HCT116 (cell line): ENCODE results near the gene GATA3. TPM values are rescaled to one million over a fixed set of nuclear protein-coding genes. Genes with fewer than 3 reads are reported as not detected.

Experiments used
- ATAC-seq: fragments of 200-7000 bp; cut with Tn5 transposase; 2 replicates; pipeline ENCODE4 v1.9.1; 2020; ENCODE audit warnings: mild to moderate bottlenecking, moderate library complexity
- BruUV-seq: library from RNA; stranded (reverse); fragments of 400-500 nt; replicated peaks from 2 replicates; lab custom pipeline; 2021; lab: Mats Ljungman, UMichigan
- CTCF ChIA-PET: fragments of 300-600 bp; sonication (Branson Sonifier 250); formaldehyde crosslinking; loops from one replicate; lab custom pipeline; 2021; ENCODE audit warnings: antibody characterized with exemption; lab: Charles Lee
- POLR2A ChIA-PET: fragments of 300-600, 350-600 bp; sonication (Branson Sonifier 250); formaldehyde crosslinking; loops from one replicate; lab custom pipeline; 2021; ENCODE audit warnings: antibody characterized with exemption; lab: Charles Lee
- RAD21 ChIA-PET, 2 experiments: fragments of 300-600 bp; sonication (Branson Sonifier 250); formaldehyde crosslinking; loops; one replicate each; lab custom pipeline; 2023; ENCODE audit warnings: low total read pairs in 2 of 2; ENCODE audit not compliant: uncharacterized antibody in 2 of 2, unreplicated experiment in 2 of 2, low non-redundant PET in 1 of 2; lab: Charles Lee
- DNase-seq: peaks from one replicate; pipeline ENCODE4 v3.0.0-alpha.2; 2010; ENCODE audit warnings: low read depth, low spot score
- H2AFZ ChIP-seq: fragments of 200-600 bp; shearing (Covaris generic), sonication (generic); 2 replicates; pipeline ENCODE4 v1.6.1; 2017; ENCODE audit warnings: low read depth, mixed run types, mixed read lengths, antibody characterized with exemption, low read length; ENCODE audit not compliant: poor library complexity, severe bottlenecking
- H3K27ac ChIP-seq: 2 replicates; pipeline ENCODE4 v1.5.1; 2012; ENCODE audit warnings: low read depth, low read length
- H3K27me3 ChIP-seq: fragments of 200-600 bp; sonication (generic); 2 replicates; pipeline ENCODE4 v1.6.1; 2016; ENCODE audit warnings: mixed run types, low read length, mixed read lengths; ENCODE audit not compliant: insufficient read depth
- H3K36me3 ChIP-seq, 2 experiments: fragments of 200-500 bp in 1 of 2; fragments of 200-600 bp in 1 of 2; sonication (Bioruptor generic) in 1 of 2; sonication (generic) in 1 of 2; 2 replicates each; pipeline versions ENCODE4 v1.5.1 to v1.6.1; 2014 to 2016; ENCODE audit warnings: low read length in 2 of 2, inconsistent platforms in 1 of 2, mixed read lengths in 1 of 2, mixed run types in 1 of 2; ENCODE audit not compliant: insufficient read depth in 2 of 2, control insufficient read depth in 1 of 2
- H3K4me1 ChIP-seq, 2 experiments: fragments of 200-600 bp in 1 of 2; sonication (generic) in 1 of 2; 2 replicates each; pipeline versions ENCODE4 v1.5.1 to v1.6.1; 2012 to 2017; ENCODE audit warnings: low read length in 2 of 2, inconsistent platforms in 1 of 2, mild to moderate bottlenecking in 1 of 2, mixed read lengths in 1 of 2, mixed run types in 1 of 2, moderate library complexity in 1 of 2; ENCODE audit not compliant: insufficient read depth in 2 of 2, control insufficient read depth in 1 of 2
- H3K4me2 ChIP-seq: fragments of 200-600 bp; sonication (generic); 2 replicates; pipeline ENCODE4 v1.6.1; 2017; ENCODE audit warnings: mixed run types, low read length, mixed read lengths
- H3K4me3 ChIP-seq, 2 experiments: fragments of 200-600 bp in 1 of 2; sonication (generic) in 1 of 2; replicated peaks in 1 of 2; 2 replicates each; pipeline ENCODE4 v1.5.1; 2011 to 2016; ENCODE audit warnings: low read length in 2 of 2, control low read depth in 1 of 2, low read depth in 1 of 2, mild to moderate bottlenecking in 1 of 2, mixed read lengths in 1 of 2, mixed run types in 1 of 2
- H3K79me2 ChIP-seq: fragments of 200-600 bp; sonication (generic); 2 replicates; pipeline ENCODE4 v1.6.1; 2017; ENCODE audit warnings: mild to moderate bottlenecking, mixed run types, low read length, moderate library complexity, mixed read lengths; ENCODE audit not compliant: insufficient read depth
- H3K9ac ChIP-seq: fragments of 200-600 bp; sonication (generic); 2 replicates; pipeline ENCODE4 v1.6.1; 2016; ENCODE audit warnings: low read length, mixed read lengths
- H3K9me2 ChIP-seq: fragments of 200-600 bp; sonication (generic), shearing (Covaris generic); 2 replicates; pipeline ENCODE4 v1.6.1; 2017; ENCODE audit warnings: mixed run types, mild to moderate bottlenecking, moderate library complexity; ENCODE audit not compliant: insufficient read depth
- H3K9me3 ChIP-seq, 2 experiments: fragments of 200-500 bp in 1 of 2; fragments of 200-600 bp in 1 of 2; sonication (Bioruptor generic) in 1 of 2; sonication (generic) in 1 of 2; 2 replicates each; pipeline ENCODE4 v1.6.1; 2014 to 2017; ENCODE audit warnings: low read length in 2 of 2, mixed read lengths in 2 of 2, inconsistent platforms in 1 of 2, low read depth in 1 of 2, mild to moderate bottlenecking in 1 of 2, mixed run types in 1 of 2, moderate library complexity in 1 of 2; ENCODE audit not compliant: control insufficient read depth in 1 of 2, insufficient read depth in 1 of 2
- H4K20me1 ChIP-seq: fragments of 200-600 bp; sonication (generic), shearing (Covaris generic); 2 replicates; pipeline ENCODE4 v1.6.1; 2017; ENCODE audit warnings: mixed run types, mild to moderate bottlenecking, moderate library complexity; ENCODE audit not compliant: insufficient read depth
- CTCF ChIP-seq, 3 experiments: fragments of 200-600 bp in 1 of 3; sonication (generic) in 1 of 3; IDR thresholded peaks in 2 of 3; conservative IDR thresholded peaks in 1 of 3; 2 replicates each; pipeline ENCODE4 v1.5.1; 2012 to 2017; ENCODE audit warnings: low read depth in 2 of 3, low read length in 2 of 3, antibody characterized with exemption in 1 of 3, borderline replicate concordance in 1 of 3, control low read depth in 1 of 3, mild to moderate bottlenecking in 1 of 3, mixed read lengths in 1 of 3, mixed run types in 1 of 3, moderate library complexity in 1 of 3; ENCODE audit not compliant: insufficient read depth in 1 of 3
- FOSL1 ChIP-seq: IDR thresholded peaks from 2 replicates; pipeline ENCODE4 v1.6.1; 2012; ENCODE audit warnings: low read depth
- JUND ChIP-seq: IDR thresholded peaks from 2 replicates; pipeline ENCODE4 v1.6.1; 2012
- MAX ChIP-seq: IDR thresholded peaks from 2 replicates; pipeline ENCODE4 v1.6.1; 2012
- POLR2AphosphoS5 ChIP-seq: IDR thresholded peaks from 2 replicates; pipeline ENCODE4 v1.6.1; 2011; ENCODE audit warnings: mild to moderate bottlenecking, low read depth, low read length, moderate library complexity
- SIN3A ChIP-seq: IDR thresholded peaks from 2 replicates; pipeline ENCODE4 v1.6.1; 2012; ENCODE audit warnings: low read depth
- SP1 ChIP-seq: IDR thresholded peaks from 2 replicates; pipeline ENCODE4 v1.6.1; 2012; ENCODE audit warnings: low read depth
- SRF ChIP-seq: IDR thresholded peaks from 2 replicates; pipeline ENCODE4 v1.6.1; 2012; ENCODE audit warnings: low read depth
- TCF7L2 ChIP-seq: IDR thresholded peaks from 2 replicates; pipeline ENCODE4 v1.7.0; 2011; ENCODE audit warnings: borderline replicate concordance, inconsistent platforms; ENCODE audit not compliant: insufficient read depth, insufficient read length; ENCODE audit errors: extremely low read depth
- YY1 ChIP-seq: IDR thresholded peaks from 2 replicates; pipeline ENCODE4 v1.6.1; 2011; ENCODE audit warnings: low read length, low read depth, moderate library complexity, mild to moderate bottlenecking; ENCODE audit not compliant: insufficient replicate concordance; ENCODE audit errors: extremely low read depth
- ZFX ChIP-seq: fragments of 450-650 bp; IDR thresholded peaks from 2 replicates; pipeline ENCODE4 v1.6.1; 2017
- ZNF274 ChIP-seq: fragments of 200-500 bp; sonication (Bioruptor generic); IDR thresholded peaks from 2 replicates; pipeline ENCODE4 v1.6.1; 2014; ENCODE audit warnings: mild to moderate bottlenecking, low read depth, low read length, inconsistent platforms
- intact Hi-C: fragments of 100-400 bp; cut with micrococcal nuclease; formaldehyde crosslinking; loops from 2 replicates; pipeline ENCODE4 v1.10.0; 2022
- total RNA-seq: library from RNA; stranded (reverse); gene quantifications from one replicate; pipeline ENCODE4 v1.2.1, GENCODE V29; 2021; ENCODE audit not compliant: unreplicated experiment

GATA3 gene
- total RNA-seq, 1 experiment from 2014 or later, result 2.7 TPM

- no peak overlapping the region for H3K4me2 ChIP-seq
These were observed 3.2 kb upstream of the GATA3 start for GRCh38 chr10:8051109-8051821.

More at GRCh38 chr10:8051109-8051821, 3.2 kb upstream of the GATA3 start:
- TF ChIP-seq MAX (no peak), CTCF (IDR thresholded peaks at IDR 0.05 in 2 of 3, conservative IDR thresholded peaks at IDR 0.05 in 1 of 3; ENCODE audit: borderline replicate concordance in 1 of 3, insufficient read depth in 1 of 3, low read depth in 2 of 3, low read length in 2 of 3) (no peak), TCF7L2 (no peak), SP1 (no peak), JUND (no peak), ZFX (no peak), FOSL1 (no peak), SRF (no peak), SIN3A (no peak), POLR2AphosphoS5 (no peak), ZNF274 (no peak), YY1 (no peak)
- peaks cover 8% of the 10 kb centered on the region; the same call in 1 of the 2 replicates for H3K27me3 ChIP-seq
- no peak overlapping the region for H3K4me3 ChIP-seq
- H3K36me3 ChIP-seq, result no peaks in the 10 kb centered on the region
- ATAC-seq (no peak), DNase-seq (no peak)
- ChIA-PET RAD21 (no interaction called here), POLR2A (no interaction called here), CTCF (no interaction called here)
- no peaks in the 10 kb centered on the region for H3K9me3 ChIP-seq
- H3K79me2 ChIP-seq, result no peaks in the 10 kb centered on the region
- no peak overlapping the region for H3K27ac ChIP-seq
- no peaks in the 10 kb centered on the region for H4K20me1 ChIP-seq
- no peak overlapping the region for H2AFZ ChIP-seq
- H3K9ac ChIP-seq, result no peak overlapping the region
- no peaks in the 10 kb centered on the region for H3K9me2 ChIP-seq
- peaks cover 3 to 15% of the 10 kb centered on the region in 2 experiments; a peak in 3 of 4 replicates for H3K4me1 ChIP-seq
- intact Hi-C loops, result no loop called here
- no TSS peak for BruUV-seq
